Activated effector memory CD4-positive, alpha-beta T cell treated with anti-CD3 and anti-CD28 coated beads, Interleukin-2, amount 50 U/mL, for 16 hours (primary cell): Measurements from ENCODE around the gene CHIA.
"Not testable (repeated sequence)": the region's sequence is repeated elsewhere in the genome, so short reads cannot be mapped to it uniquely, and the experiment has no call there.

ENCODE experiments used
- DNase-seq: peaks from one replicate; pipeline ENCODE4 v3.0.0-alpha.2; 2020

Gene CHIA

DNA sequence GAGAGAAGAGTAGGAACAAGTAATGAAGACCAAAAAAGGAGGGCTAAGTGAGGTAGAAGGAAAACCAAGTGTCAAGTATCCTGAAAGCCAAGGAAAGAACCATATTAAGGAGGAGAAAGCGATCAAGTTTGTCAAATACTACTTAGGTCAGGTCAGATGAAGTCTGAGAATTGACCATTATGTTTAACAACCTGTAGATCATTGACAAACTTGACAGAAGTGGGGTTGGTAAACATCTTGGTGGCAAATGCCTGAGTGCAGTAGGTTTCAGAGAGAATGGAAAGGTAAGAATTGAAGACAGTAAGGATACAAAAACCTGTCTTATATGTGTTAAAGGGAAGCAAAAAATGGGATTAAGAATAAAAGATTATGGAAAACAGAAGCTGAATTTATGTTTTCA lies 3.7 kb upstream of the CHIA start:
- DNase-seq: no peak

DNA sequence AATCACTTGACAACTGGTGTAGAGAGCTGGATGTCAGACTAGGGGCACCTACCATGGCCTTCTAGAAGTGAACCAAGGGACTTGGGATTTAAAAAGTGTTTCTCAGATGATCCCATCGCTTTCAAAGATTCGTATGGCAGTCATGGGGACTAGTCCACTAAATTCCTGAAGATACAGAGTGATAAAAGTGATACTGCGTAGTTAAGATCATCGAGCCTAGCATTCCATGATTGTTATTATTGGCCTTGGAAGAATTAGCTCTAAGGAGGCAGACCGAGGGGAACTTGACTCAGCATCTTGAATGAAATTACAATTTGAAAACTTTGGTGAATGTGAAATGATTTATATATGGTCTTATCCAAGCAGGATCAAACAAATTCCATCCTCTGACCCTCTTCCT lies 1.3 kb upstream of the CHIA start:
- no peak for DNase-seq

DNA sequence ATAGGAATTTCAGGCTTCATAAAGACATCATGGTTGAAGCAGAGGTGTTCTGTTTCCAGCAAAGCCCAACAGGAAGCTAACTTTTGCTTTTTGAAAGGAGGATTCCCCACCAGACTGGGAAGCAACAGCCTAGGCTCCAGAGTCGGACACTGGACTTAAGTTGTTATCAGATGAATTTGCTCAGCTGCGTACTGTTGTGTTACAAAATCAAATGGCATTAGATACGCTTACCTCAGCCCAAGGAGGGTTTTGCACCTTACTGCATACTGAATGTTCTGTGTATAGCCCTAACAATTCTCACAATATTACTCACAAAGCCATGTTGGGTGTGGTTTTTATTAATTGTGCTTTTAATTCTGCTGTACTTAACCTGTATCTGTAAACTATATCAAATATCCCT lies 547 bp upstream of the CHIA start:
- no peak for DNase-seq

DNA sequence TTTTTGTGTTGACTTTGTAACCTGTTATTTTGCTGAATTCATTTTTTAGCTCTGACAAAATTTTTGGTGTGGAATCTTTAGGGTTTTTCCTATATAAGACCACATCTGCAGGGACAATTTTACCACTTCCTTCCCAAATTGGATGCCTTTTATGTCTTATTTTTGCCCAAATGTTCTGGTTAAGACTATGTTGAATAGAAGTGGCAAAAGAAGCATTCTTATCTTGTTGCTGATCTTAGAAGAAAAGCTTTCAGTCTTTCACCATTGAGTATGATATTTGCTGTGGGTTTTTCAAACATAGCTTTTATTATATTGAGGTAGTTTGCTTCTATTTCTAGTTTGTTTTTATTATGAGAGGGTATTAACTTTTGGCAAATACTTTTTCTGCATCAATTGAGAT lies 3.7 kb downstream of the CHIA start:
- no peak for DNase-seq

DNA sequence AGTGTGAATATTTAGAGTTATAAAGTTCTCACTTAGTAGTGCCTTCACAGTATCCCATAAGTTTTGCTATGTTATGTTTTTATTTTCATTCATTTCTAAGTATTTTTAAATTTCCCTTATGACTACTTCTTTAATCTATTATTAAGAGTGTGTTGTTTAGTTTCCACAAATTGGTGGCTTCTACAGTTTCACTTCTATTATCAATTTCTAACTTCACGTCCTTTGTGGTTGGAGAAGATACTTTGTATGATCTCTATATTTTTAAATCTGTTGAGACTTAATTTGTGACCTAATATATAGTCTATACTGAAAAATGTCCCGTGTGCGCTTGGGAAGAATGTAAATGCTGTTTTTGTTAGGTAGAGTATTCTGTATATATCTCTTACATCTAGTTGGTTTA lies 11.7 kb downstream of the CHIA start:
- DNase-seq: no peak

DNA sequence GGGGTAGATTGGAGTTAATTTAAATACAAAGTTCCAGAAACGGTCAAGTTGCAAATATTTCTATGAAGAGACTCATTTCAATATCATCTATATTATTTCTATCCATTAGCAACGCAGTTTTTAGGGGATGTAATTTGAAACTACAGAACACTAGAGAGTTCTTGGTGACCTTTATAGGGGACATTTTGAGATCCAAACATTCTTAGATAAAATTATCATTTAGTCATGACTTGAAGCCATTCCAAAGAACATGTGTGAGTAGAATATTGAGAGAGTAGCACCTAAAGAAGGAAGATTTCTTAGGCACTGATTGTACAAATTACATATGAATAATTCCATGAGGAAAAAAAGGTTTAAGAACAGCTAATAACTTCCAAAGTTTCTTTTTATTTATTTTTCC lies 19.0 kb downstream of the CHIA start:
- no peak for DNase-seq

DNA sequence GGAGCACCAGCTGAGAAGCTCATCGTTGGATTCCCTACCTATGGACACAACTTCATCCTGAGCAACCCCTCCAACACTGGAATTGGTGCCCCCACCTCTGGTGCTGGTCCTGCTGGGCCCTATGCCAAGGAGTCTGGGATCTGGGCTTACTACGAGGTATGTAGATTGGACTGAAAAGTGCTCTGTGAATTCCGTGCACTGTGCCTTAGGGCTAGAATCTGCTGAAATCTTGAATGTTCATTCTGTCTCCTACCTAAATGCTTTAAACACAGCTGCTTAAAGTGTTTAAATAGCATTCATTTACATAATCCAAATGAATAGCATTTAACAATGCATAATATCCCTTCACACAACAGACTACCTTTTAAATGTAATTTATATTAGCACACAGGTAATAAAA lies 27.9 kb downstream of the CHIA start:
- no peak for DNase-seq

DNA sequence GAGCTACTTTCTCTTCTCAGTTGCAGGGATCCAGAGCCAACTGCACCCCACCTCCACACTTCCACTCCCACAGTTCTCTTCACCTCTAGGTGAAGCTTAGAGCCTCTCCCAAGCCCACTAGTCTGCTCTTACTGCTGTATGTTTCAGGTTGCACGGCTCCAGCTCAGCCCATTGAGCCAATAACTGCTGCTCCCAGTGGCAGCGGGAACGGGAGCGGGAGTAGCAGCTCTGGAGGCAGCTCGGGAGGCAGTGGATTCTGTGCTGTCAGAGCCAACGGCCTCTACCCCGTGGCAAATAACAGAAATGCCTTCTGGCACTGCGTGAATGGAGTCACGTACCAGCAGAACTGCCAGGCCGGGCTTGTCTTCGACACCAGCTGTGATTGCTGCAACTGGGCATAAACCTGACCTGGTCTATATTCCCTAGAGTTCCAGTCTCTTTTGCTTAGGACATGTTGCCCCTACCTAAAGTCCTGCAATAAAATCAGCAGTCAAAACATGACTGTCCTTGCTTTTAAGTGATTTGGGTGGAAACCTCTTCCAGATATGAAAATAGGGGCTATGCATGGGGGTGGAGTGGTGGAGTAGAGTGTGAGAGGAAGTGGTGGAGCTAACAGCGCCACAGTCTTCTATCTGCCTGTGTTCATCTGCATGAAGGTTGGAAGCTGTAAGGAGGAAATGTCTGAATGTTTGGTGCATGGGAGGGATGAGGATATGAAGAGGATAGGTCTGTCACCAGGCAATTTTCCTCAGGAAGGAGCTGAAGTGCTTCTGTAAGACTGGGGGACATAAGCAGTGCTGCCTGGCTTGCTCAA lies 29.6 kb downstream of the CHIA start:
- DNase-seq: no peak

DNA sequence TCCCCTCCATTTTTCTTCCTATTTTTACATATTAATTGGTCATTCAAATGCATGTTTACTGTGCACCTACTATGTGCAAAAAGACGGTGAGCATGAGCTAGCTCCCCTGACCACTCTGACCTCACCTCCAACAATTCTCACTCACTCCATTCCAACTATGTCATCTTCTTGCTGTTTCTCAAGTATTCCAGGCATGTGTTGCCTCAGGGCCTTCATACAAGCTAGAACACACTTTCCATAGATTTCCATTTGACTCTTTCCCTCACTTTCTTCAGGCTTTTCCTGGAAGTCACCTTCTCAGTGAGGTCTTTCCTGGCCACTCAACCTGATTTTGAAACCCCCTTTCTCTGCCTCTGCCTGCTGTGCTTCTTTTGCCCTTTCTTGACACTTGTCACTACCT lies 32.6 kb downstream of the CHIA start:
- no peak for DNase-seq

DNA sequence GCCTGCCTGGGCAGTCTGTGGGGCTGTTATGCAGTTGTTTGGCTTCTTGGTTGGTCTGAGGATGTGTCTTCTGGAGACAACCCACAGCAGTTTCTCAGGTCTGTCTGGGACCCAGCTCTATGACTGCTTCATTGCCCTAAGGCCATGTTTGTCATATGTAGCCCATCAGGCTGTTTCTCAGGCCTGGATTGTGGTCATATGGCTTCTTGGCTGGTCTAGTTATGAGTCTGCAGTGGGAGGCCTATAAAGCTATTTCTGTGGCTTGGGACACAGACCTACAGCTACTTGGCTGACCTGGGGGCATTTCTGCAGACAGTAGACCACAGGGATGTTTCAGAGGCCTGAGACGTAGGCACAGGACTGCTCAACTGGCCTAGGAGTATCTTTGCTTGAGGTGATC lies 41.5 kb downstream of the CHIA start:
- no peak for DNase-seq

DNA sequence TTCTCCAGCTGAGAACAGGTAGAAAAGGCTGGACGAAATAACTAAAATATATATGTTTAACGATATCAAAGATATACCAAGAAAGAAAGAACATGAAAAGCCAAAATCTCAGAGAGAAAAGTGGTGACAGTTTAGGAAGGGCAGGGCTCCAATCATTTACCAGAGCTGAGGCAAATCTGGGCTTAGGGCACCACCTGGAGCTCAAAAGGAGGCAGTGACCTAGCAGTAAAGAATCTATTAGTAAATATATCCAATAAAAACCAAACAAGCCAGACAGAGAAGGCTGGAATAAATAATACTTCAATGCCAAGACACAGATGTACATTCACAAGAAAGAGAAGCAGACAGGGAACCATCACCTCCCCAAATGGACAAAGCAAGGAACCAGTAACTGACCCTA lies 43.5 kb downstream of the CHIA start:
- DNase-seq: peak; percentile 79

DNA sequence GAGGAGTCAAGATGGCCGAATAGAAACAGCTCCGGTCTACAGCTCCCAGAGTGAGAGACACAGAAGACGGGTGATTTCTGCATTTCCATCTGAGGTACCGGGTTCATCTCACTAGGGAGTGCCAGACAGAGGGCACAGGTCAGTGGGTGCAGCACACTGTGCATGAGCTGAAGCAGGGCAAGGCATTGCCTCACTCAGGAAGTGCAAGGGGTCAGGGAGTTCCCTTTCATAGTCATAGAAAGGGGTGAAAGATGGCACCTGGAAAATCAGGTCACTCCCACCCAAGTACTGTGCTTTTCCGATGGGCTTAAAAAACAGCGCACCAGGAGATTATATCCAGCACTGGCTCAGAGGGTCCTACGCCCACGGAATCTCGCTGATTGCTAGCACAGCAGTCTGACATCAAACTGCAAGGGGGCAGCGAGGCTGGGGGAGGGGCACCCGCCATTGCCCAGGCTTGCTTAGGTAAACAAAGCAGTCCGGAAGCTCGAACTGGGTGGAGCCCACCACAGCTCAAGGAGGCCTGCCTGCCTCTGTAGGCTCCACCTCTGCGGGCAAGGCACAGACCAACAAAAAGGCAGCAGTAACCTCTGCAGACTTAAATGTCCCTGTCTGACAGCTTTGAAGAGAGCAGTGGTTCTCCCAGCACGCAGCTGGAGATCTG lies 44.7 kb downstream of the CHIA start:
- DNase-seq: not testable (repeated sequence)

DNA sequence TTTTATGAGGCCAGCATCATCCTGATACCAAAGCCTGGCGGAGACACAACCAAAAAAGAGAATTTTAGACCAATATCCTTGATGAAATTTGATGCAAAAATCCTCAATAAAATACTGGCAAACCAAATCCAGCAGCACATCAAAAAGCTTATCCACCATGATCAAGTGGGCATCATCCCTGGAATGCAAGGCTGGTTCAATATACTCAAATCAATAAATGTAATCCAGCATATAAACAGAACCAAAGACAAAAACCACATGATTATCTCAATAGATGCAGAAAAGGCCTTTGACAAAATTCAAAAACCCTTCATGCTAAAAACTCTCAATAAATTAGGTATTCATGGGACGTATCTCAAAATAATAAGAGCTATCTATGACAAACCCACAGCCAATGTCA lies 48.2 kb downstream of the CHIA start:
- not testable (repeated sequence) for DNase-seq

DNA sequence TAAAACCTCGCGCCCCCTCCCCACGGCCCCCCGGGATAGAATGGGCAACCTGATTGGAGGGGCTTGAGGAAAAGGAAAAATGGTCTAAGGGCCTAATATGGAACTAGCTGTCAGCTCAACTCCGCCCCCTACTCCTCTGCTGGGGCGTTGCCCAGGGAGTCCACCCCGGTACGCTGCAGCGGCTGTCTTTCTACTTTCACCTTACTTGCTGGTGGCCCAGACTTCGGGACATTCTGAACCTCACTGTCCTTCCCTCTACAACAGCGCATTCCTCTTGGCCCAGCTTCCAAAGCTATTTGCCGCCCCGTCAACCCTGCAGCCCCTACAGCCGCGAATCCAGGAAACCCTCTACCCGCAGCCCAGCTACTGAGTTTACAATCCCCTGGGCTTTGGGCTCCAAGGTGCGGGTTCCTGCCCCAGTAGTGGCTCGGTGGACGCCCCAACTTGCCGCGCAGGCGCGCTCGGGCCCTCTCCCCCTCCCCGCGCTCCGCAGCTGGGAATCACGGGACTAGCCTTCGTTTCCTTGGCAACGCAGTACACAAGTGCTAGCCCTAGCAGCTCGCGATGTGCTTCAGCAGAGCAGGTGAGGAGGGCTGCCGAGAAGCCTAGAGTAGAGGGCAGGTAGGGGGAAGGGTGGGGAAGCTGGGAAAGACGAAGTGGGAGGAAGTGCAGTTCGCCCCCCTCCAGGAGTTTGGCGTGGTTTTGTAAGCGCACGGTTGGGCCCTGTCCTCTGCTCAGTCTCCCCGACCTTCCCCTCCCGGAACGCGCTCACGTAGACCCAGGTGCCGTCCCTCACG lies 55.6 kb downstream of the CHIA start:
- peak; percentile 94 for DNase-seq

DNA sequence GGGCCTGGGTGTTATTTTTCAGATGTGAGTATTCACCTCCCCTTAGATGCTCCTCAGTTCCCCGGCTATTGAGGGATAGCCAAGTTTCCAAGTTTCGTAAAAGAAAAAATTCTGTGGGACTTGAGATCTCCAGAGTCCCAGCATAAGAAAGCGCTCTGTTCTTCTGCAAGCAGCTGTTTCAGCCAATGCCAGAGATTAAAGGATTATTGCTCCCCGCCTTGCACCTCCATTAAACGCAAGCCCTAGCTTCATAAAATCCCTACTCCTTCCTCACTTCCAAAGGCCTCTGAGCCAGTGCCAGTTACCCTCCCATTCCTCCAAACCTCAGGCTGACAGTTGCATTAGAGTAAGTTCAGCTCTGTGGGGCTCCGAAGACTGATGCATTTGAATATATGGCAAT lies 56.4 kb downstream of the CHIA start:
- no peak for DNase-seq

DNA sequence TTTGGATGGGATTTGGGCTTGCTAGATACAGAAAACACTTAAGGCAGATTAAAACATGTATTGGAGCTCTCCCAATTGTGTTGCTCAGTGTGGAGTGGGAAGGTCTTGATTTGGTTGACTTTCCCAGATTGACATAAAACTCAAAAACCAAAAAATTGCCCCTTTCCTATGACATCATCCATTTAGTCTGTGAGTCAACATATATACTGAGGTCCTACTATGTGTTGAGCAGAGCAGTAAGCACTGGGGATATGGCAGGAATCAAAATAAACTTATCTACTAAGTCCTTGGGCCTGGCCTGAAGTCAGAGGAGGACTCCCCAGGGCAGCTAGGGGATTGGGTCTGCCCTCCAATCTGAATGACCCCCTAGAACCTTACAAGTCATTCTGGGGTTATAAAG lies 61.0 kb downstream of the CHIA start:
- DNase-seq: no peak

DNA sequence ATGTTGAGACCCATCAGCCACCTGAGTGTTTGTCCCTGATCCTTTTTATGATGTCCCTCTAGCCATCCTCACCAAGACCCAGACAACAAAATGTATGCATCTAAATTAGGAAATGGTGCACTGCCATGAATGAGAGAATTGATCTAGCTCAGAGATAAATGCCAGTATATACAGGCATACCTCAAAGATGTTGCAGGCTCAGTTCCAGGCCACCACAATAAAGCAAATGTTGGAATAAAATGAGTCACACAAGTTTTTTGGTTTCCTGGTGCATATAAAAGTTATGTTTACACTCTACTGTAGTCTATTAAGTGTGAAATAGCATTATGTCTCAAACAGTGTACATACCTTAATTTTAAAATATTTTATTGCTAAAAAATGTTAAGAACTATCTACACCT lies 63.9 kb downstream of the CHIA start:
- no peak for DNase-seq

DNA sequence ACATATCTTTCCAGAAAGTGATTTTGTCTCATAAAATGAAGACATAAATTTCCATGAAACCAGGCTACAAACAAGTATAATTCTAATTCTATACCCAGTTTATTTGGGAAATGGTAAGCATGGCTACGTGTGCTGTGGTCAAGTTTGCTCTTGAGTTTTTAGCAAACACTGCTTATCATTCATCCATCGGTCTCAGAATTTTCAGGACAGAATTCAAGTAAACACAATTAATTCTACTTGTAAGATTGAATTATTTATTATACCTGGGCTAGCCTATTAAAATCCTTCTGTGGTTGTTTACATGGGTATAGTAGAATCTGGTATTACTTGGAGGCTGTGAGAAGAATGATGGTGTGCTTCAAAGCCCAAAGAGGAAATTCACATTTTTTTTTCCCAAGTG lies 68.3 kb downstream of the CHIA start:
- DNase-seq: no peak

DNA sequence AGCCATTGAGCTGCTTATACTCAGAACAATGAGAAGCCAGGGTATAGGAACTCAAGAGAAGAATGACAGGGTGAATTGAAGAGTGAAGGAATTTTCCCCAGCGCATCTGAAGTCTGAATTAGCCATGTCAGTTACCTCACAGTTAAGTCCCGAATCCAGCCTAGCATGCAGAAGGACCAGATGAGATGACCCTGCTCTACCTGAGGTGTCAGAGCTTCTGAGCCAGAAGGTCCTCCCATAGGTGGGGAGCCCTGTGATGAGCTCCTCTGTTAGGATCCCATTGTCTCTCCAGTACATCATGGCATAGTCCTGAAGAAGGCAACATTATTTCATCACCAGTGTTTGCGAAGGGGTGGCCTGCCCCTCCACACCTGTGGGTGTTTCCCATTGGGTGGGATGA lies 68.7 kb downstream of the CHIA start:
- DNase-seq: no peak

DNA sequence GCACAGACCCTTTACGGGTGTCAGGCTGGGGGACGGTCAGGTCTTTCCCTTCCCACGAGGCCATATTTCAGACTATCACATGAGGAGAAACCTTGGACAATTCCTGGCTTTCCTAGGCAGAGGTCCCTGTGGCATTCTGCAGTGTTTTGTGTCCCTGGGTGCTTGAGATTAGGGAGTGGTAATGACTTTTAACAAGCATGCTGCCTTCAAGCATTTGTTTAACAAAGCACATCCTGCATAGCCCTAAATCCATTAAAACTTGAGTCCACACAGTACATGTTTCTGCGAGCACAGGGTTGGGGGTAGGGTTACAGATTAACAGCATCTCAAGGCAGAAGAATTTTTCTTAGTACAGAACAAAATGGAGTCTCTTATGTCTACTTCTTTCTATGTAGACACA lies 69.6 kb downstream of the CHIA start:
- DNase-seq: not testable (repeated sequence)

DNA sequence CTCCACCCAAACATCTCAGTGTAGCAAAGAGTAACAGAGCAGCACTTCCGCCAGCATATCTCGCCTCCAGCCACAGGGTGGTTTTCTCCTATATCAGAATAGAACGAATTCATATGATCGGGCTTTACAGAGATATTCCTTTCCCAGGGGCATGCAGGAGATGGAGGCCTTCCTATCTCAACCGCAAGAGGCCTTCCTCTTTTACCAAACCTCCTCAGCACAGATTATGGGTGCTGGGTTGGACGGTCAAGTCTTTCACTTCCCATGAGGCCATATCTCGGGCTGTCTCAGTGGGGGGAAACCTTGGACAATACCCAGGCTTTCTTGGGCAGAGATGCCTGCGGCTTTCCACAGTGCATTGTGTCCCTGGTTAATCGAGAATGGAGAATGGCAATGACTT lies 71.1 kb downstream of the CHIA start:
- DNase-seq: no peak

DNA sequence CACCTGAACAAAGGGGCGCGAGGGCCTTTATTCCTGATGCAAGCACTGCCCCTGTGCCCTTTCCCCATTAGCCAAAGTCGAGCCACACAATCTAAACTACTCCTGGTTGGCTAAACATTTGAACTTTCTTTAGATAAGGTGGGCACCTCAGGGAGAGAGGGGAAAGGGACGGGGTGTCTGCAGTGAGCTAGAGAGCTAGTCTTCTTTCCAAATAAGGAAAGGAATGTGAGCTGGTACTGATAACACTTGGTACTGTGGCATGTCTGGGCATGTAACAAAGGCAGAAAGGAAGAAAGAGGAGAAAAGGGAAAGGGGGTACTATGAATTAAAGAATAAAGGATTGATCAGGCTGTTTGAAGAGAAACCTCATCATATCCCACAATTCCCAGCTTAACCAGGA lies 74.0 kb downstream of the CHIA start:
- no peak for DNase-seq

DNA sequence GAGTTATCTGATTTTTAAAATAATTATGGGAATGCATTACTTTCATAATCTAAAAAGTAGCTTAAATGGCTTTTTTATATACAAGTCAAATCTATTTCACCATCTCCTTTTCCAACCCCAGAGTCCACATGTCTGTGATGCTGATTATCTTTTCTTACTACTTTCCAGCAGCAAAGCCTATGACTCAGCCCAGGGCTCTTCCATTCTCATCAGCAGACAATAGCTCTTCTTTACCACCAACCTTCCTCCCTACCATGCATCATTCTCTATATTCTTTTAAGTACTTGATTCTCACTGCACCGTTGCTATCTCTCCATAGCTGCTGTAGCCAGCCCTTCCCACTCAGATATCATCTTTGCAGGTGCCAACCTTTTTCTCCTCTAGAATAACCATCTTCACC lies 75.6 kb downstream of the CHIA start:
- DNase-seq: no peak

DNA sequence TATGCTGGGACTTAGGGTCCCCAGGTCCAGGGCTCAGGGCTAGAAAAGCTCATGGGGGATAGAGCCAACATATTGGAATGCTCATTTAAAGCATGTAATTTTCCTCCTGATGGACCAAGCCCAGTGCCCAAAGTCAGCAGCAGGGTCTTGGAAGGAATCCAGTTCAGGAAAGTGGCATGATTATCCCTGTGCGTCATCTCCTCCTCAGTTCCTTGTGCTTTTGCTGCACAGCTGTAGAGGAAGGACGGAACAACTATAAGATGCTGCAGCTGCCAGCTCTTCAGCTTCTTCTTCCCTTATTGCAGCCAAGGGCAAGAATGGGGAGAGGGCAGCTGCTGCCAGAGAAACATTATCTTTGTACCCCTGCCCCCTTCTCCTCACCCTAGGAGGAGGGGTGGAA lies 78.5 kb downstream of the CHIA start:
- DNase-seq: no peak
